COR-L47 (cell line): ENCODE data around the gene SERPINA3.
"Not testable (repeated sequence)": the region's sequence is repeated elsewhere in the genome, so short reads cannot be mapped to it uniquely, and the experiment has no call there.

Source experiments
- DNase-seq: peaks from one replicate; lab custom pipeline; 2025; lab: John Stamatoyannopoulos, UW

The SERPINA3 gene

GRCh38 chr14:94612174-94612573, at the start of gene SERPINA3:
Gene SERPINA3, plus strand, starts transcription at chr14:94612391. Its CDS starts 2,051 bp downstream, at chr14:94614442.
- DNase-seq, result no peak

GRCh38 chr14:94562941-94563883, 49.0 kb upstream of the SERPINA3 start:
- DNase-seq, result no peak

GRCh38 chr14:94564381-94564780, 47.8 kb upstream of the SERPINA3 start:
- DNase-seq, result no peak

- no peak for DNase-seq
Measured at GRCh38 chr14:94568186-94568585, 44.0 kb upstream of the SERPINA3 start.

GRCh38 chr14:94569381-94570001, 42.7 kb upstream of the SERPINA3 start:
- DNase-seq, result no peak

- no peak for DNase-seq
Measured at GRCh38 chr14:94570002-94570400, 42.2 kb upstream of the SERPINA3 start.

GRCh38 chr14:94570440-94570839, 41.8 kb upstream of the SERPINA3 start:
- no peak for DNase-seq

- no peak for DNase-seq
Measured at GRCh38 chr14:94571395-94571794, 40.8 kb upstream of the SERPINA3 start.

- no peak for DNase-seq
Measured at GRCh38 chr14:94571950-94572349, 40.2 kb upstream of the SERPINA3 start.

GRCh38 chr14:94572637-94573303, 39.4 kb upstream of the SERPINA3 start:
- DNase-seq, result no peak

- DNase-seq, result no peak
Measured at GRCh38 chr14:94573475-94574277, 38.5 kb upstream of the SERPINA3 start.

- DNase-seq, result no peak
Measured at GRCh38 chr14:94574336-94574735, 37.9 kb upstream of the SERPINA3 start.

GRCh38 chr14:94575730-94576585, 36.2 kb upstream of the SERPINA3 start:
- no peak for DNase-seq

- DNase-seq, result not testable (repeated sequence)
Measured at GRCh38 chr14:94577472-94577871, 34.7 kb upstream of the SERPINA3 start.

- DNase-seq, result no peak
Measured at GRCh38 chr14:94578712-94579111, 33.5 kb upstream of the SERPINA3 start.

- DNase-seq, result no peak
Measured at GRCh38 chr14:94581127-94581999, 30.8 kb upstream of the SERPINA3 start, which contains the start of gene SERPINA5. Gene SERPINA5, plus strand, starts transcription at chr14:94581426. Its CDS starts 5,937 bp downstream, at chr14:94587363.

- DNase-seq, result no peak
Measured at GRCh38 chr14:94582199-94582750, 29.9 kb upstream of the SERPINA3 start.

GRCh38 chr14:94582851-94583250, 29.3 kb upstream of the SERPINA3 start:
- no peak for DNase-seq

GRCh38 chr14:94583557-94583956, 28.6 kb upstream of the SERPINA3 start:
- DNase-seq, result no peak
